ENCODE data around the gene TEN1.

- no peak for TF ChIP-seq FOXP2 (optimal IDR thresholded peaks at IDR 0.05; ENCODE audit: control extremely low read depth, extremely low read length, insufficient read depth)
- no peak for TF ChIP-seq EZH2 (IDR thresholded peaks at IDR 0.05)
- TF ChIP-seq POLR2AphosphoS5 (IDR thresholded peaks at IDR 0.05; ENCODE audit: borderline replicate concordance, low read depth, low read length): no peak
These were observed 23.1 kb downstream of the TEN1 start for GRCh38 chr17:76002100-76002499.

Measured in SK-N-MC (cell line).